GM21619 (cell line): ENCODE results near the gene ADGRL2.
"Not testable (repeated sequence)": the region's sequence is repeated elsewhere in the genome, so short reads cannot be mapped to it uniquely, and the experiment has no call there.

ENCODE experiments used
- ATAC-seq: cut with Tn5 transposase; IDR thresholded peaks from one replicate; pipeline ENCODE4 v1.9.1; 2021; ENCODE audit not compliant: unreplicated experiment

ADGRL2 gene

DNA sequence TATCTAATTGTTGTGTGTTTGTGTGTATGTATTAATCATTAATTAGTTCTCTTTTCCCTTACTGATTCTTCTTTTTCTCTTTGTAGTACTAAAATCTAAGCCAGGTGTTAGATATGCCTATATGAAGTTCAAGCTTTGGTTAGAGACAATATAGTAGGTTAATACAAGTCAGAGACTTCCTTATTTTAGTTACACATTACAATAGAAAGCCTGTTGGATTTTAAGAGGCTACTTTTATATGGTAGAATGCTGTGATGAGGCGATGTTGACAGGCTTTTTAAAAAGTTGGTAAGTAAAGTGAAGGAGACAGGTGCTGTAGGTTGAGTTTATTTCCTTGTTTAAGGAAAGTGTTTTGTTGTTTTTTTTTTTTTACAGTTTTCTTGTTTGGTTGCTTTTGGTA lies 45.9 kb downstream of the ADGRL2 start:
- no peak for ATAC-seq

DNA sequence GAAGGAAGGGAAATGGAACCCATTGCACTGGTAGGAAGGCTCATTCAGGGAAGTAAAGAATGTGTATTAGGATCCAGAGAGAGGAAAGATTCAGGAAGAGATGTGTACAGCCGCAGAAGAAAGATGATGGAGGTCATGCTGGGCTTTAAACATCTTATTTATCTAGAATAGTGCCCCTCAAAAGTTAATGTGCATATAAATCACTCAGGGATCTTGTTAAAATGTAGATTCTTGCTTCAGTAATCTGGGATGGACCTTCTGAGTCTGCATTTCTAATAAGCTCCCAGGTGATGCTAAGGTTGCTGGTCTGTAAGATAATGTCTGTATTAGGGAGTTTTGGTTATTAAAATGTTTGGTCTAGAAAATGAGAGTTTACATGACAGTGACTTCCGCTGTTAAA lies 46.3 kb downstream of the ADGRL2 start:
- no peak for ATAC-seq

DNA sequence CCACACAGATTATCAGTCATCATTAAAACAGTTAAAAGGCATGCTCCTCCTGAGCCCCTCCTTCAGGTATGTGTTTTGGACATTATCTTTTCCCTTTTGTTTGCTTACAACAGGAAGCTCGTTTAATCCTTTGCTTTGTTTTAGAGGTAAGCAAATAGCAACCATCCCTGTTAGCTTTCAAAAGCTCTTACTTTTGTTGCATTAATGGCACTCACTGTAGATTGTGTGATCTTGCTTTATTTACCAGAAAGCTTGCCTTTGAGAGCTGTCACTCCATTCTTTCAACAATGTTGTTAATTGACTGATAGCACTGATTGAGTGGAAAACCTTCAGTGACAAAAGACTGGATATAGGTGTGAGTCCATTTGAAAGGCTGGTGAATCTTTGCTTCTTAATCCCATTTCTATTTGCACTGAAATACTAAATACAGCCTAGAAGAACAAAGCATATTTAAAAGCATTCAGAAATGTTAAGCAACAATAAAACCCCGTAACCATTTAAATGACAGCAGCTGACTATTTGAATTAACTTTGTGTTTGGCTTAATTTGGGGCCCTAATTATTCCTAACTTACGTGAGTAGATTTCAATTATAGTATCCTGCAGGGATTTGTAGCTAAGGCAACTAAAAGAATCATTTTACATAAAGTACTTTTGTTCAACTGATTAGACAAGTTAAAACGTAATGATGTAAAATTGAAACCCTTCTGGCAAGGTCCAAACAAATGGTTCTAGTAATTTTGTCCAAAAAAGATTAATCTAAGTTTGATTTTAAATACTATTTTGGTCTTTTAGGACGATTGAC lies 48.3 kb downstream of the ADGRL2 start:
- ATAC-seq, result no peak

GRCh38 chr1:81850031-81850430 lies 49.3 kb downstream of the ADGRL2 start:
- no peak for ATAC-seq

DNA sequence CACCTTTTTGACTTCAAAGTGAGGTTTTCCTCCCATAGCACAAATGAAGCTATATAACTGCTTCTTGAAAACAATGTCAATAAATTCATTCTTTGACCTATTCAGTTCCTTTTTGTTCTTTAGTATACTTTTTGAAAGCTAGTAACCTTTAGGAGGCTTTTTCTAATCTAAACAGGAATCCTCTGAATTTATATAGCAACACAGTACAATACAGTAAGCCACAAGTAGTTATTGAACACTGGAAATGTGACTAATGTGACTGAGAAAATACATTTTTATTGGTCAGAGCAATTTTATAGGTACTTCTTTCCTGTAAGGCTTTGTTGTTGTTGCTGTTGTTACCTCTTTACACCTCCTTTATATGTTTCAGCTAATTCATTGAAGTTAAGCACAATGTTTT lies 49.8 kb downstream of the ADGRL2 start:
- no peak for ATAC-seq

- no peak for ATAC-seq
These were observed 50.5 kb downstream of the ADGRL2 start for GRCh38 chr1:81851217-81851616.

DNA sequence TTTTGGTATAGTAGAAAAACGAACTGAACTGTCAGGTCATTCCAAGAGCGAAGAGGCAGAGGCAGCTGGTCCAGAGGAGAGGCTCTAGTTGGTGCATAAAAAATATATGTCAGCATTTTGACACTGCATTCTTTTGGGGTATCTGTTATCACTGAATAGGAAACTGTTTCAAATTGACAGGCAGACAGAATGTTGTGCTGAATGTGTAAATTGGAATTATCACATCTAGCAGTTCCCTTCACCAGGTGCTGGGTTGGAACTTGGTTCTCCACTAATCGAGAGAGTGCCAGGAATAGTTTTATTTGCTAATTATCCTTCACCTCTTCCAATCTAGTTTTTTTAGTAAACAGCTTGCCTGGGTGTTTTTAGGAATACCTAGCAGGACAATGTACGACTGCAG lies 52.2 kb downstream of the ADGRL2 start:
- no peak for ATAC-seq

GRCh38 chr1:81867235-81867634 lies 66.5 kb downstream of the ADGRL2 start:
- ATAC-seq, result no peak

DNA sequence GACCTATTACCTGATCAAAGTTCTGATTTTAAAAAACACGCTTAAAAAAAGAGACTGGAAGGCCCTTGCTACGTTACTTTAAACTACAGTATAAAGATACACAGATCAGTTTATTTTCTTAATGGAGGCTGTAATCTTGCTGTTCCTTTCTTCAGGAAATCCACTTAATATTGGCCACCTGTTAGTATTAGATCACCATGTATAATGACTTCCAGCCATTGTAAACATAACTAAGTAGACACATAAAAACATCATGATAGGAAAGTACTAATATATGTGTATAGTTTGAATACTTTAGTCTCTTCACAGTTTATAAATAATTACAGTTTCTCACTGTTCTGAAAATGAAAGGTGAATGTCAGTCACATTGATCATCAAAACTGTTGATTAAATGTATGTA lies 68.6 kb downstream of the ADGRL2 start:
- ATAC-seq, result no peak

- not testable (repeated sequence) for ATAC-seq
These were observed 70.4 kb downstream of the ADGRL2 start for GRCh38 chr1:81871091-81871490.

DNA sequence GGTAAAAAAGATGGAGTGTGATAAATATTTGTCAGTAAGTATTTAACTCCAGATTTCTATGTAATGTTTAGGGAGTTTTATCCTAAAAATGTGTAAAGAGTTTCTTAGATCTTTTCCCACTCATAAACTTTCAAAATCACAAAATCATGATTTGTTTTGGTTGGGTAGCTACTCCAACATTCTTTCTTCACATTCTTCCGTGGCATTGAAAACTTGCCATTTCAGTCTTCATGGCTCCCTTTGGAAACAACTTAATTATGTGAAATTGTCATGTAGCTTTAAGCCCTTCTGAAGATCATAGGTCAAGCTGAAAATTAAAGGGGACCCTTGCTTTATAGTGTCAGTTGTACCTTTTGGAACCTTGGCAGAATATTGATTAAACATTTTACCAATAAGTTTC lies 73.2 kb downstream of the ADGRL2 start:
- ATAC-seq, result no peak

- no peak for ATAC-seq
These were observed 73.7 kb downstream of the ADGRL2 start for GRCh38 chr1:81874461-81874860.

DNA sequence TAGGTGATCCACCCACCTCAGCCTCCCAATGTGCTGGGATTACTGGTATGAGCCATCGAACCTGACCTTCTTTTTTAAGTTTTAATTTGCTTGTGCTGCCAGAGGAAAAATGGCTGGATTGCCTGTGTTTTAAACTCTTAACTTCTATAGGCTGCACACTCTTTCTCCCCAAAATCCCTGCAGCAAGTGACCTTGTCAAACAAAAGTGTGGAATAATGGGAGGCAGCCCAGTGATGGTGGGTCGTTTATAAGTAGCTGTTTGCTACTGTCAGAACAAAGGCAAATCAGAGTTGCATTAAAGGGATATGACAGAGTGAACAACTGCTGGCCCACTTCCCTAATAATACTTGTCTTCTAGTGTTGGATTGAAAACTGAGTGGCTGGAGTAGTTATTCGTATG lies 74.2 kb downstream of the ADGRL2 start:
- no peak for ATAC-seq

GRCh38 chr1:81876901-81877733 lies 76.4 kb downstream of the ADGRL2 start:
- ATAC-seq, result no peak

DNA sequence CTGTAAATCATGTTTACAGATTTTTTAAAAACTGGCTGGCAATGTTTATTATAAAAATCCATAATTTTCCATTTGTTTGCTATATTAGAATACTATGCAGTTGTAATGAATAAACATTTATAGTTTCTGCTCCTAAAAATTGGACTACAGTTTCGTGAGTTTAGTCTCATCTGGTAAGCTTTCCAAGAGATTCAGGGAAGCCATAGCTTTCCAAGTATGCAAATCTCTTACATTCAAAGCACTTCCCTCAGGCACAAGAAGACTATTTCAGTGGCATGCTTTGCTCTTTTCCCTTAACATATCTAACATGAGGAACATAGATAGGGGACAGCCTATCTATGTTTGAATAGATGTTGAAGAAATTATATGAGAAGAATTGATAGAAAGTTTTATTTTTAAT lies 77.2 kb downstream of the ADGRL2 start:
- no peak for ATAC-seq

- no peak for ATAC-seq
These were observed 77.8 kb downstream of the ADGRL2 start for GRCh38 chr1:81878538-81878937.

GRCh38 chr1:81880781-81881180 lies 80.0 kb downstream of the ADGRL2 start:
- ATAC-seq, result no peak

- no peak for ATAC-seq
These were observed 84.6 kb downstream of the ADGRL2 start for GRCh38 chr1:81885291-81885690.

- ATAC-seq, result not testable (repeated sequence)
These were observed 85.6 kb downstream of the ADGRL2 start for GRCh38 chr1:81886292-81886691.

DNA sequence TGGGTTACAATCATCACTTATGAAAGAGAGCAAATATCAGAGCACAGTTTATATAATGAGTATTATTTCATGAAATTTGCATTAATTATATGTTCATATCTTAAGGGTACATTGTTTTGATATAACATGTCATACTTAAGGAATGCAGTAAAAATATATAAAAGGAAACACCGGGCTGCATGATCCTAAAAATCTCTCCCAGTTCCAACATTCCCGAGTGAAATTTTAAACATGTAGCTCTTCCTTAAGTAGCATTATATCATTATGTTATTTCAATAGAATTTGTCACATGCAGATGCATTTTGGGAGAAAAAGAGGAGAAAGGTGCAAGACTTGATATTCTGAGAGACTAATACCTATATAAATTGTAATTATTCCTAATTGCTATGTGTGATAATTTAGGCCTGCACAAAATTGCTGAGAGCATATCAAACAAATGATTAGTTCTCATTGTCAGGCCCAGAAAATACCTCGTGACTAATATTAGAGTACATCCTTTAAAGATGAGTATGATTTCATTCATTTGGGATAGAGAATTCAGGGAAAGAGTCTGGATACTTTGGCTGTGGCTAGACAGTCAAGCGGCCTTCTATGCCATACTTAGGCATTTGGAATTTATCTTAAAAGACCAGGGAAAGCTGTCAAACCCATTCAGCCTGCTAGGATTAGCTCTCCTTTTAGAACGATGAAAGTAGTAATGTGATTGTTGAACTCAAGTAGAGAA lies 86.8 kb downstream of the ADGRL2 start:
- no peak for ATAC-seq

DNA sequence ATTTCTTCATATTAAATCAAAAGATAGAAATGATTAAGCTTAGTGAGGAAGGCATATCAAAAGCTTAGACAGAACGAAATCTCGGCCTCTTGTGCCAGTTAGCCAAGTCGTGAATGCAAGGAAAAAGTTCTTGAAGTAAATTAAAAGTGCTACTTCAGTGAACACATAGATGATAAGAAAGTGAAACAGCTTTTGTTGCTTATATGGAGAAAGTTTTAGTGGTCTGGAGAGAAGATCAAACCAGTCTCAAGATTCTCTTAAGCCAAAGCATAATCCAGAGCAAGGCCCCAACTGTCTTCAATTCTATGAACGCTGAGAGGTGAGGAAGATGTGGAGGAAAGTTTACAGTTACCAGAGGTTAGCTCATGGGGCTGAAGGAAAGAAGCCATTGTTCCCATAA lies 88.4 kb downstream of the ADGRL2 start:
- no peak for ATAC-seq

- no peak for ATAC-seq
These were observed 94.1 kb downstream of the ADGRL2 start for GRCh38 chr1:81894867-81895266.
